CD8-positive, alpha-beta memory T cell (primary cell): ENCODE measurements around the gene OTUD3. TPM values are rescaled to one million over a fixed set of nuclear protein-coding genes. Genes with fewer than 3 reads are reported as not detected.

Experiments used
- CTCF ChIA-PET: fragments of 350-600 bp; sonication (Branson Sonifier 250); formaldehyde crosslinking; loops from one replicate; lab custom pipeline; 2021; ENCODE audit warnings: antibody characterized with exemption; lab: Charles Lee
- POLR2A ChIA-PET: fragments of 350-600 bp; sonication (Branson Sonifier 250); formaldehyde crosslinking; loops from one replicate; lab custom pipeline; 2021; ENCODE audit warnings: antibody characterized with exemption; lab: Charles Lee
- DNase-seq, 5 donors: peaks; one replicate each; pipeline versions ENCODE4 v3.0.0 to v3.0.0-alpha.2; 2020 to 2022; ENCODE audit warnings: mixed read lengths in 1 of 5
- H3K27ac ChIP-seq: one replicate; pipeline ENCODE4 v1.7.0; 2013; ENCODE audit warnings: low read depth, mild to moderate bottlenecking, low read length, moderate library complexity
- H3K27me3 ChIP-seq: 2 replicates; pipeline ENCODE4 v1.7.0; 2013; ENCODE audit warnings: low read length, mild to moderate bottlenecking; ENCODE audit not compliant: insufficient read depth, poor library complexity, severe bottlenecking
- H3K36me3 ChIP-seq: 2 replicates; pipeline ENCODE4 v1.7.0; 2013; ENCODE audit warnings: mild to moderate bottlenecking, low read length, moderate library complexity; ENCODE audit not compliant: insufficient read depth
- H3K4me1 ChIP-seq: 2 replicates; pipeline ENCODE4 v1.7.0; 2013; ENCODE audit warnings: mild to moderate bottlenecking, low read length, moderate library complexity; ENCODE audit not compliant: insufficient read depth
- H3K4me3 ChIP-seq: 2 replicates; pipeline ENCODE4 v1.7.0; 2013; ENCODE audit warnings: mild to moderate bottlenecking, low read length
- H3K9me3 ChIP-seq: 2 replicates; pipeline ENCODE4 v1.7.0; 2013; ENCODE audit warnings: mild to moderate bottlenecking, low read length
- H3K27ac Mint-ChIP-seq, 8 donors: one replicate each; pipeline ENCODE4 v1.8.0; 2020 to 2021; ENCODE audit warnings: mixed read lengths in 8 of 8, mild to moderate bottlenecking in 6 of 8, inconsistent platforms in 3 of 8, moderate library complexity in 3 of 8
- H3K27me3 Mint-ChIP-seq, 2 donors: one replicate each; pipeline ENCODE4 v1.8.0; 2020 to 2021; ENCODE audit warnings: mixed read lengths in 2 of 2, mild to moderate bottlenecking in 1 of 2, moderate library complexity in 1 of 2
- H3K36me3 Mint-ChIP-seq, 3 donors: one replicate each; pipeline ENCODE4 v1.8.0; 2020 to 2021; ENCODE audit warnings: mixed read lengths in 3 of 3, inconsistent platforms in 1 of 3, mild to moderate bottlenecking in 1 of 3
- H3K4me1 Mint-ChIP-seq, 3 donors: one replicate each; pipeline ENCODE4 v1.8.0; 2020 to 2021; ENCODE audit warnings: mixed read lengths in 3 of 3, inconsistent platforms in 1 of 3, mild to moderate bottlenecking in 1 of 3
- H3K4me3 Mint-ChIP-seq, 7 donors: one replicate each; pipeline ENCODE4 v1.8.0; 2020 to 2021; ENCODE audit warnings: mixed read lengths in 7 of 7, mild to moderate bottlenecking in 6 of 7, moderate library complexity in 4 of 7, inconsistent platforms in 2 of 7
- H3K9me3 Mint-ChIP-seq, 5 donors: one replicate each; pipeline ENCODE4 v1.8.0; 2020 to 2022; ENCODE audit warnings: mixed read lengths in 5 of 5, mild to moderate bottlenecking in 3 of 5, moderate library complexity in 2 of 5, inconsistent platforms in 1 of 5
- polyA plus RNA-seq: library from polyadenylated mRNA; unstranded; fragments of 300-500 nt; fragmentation: Illumina TruSeq; gene quantifications from one replicate; pipeline ENCODE4 v1.2.3, GENCODE V29; 2021
- total RNA-seq, 2 experiments: library from RNA; stranded (reverse); gene quantifications; one replicate each; pipeline ENCODE4 v1.2.3, GENCODE V29; 2021

Gene OTUD3
- total and polyA plus RNA-seq, 3 experiments from 2014 or later = 1.1 to 7.9 (median 6.0) TPM

- Mint-ChIP-seq H3K27ac (peak overlapping the region in 3 of 8 donors; percentile 26 to 55 (median 47)), H3K27me3 (peaks cover under 1 to 11% of the 10 kb centered on the region in 2 donors), H3K36me3 (peaks cover 0 to 5% (median 0%) of the 10 kb centered on the region in 3 donors), H3K9me3 (no peaks in the 10 kb centered on the region), H3K4me3 (peak overlapping the region in 6 of 7 donors; percentile 73 to 89 (median 84)), H3K4me1 (peaks cover 42 to 64% (median 59%) of the 10 kb centered on the region in 3 donors)
- no peak for DNase-seq
- no peak overlapping the region for H3K4me3 ChIP-seq
- H3K27me3 ChIP-seq = no peaks in the 10 kb centered on the region
- no peaks in the 10 kb centered on the region for H3K9me3 ChIP-seq
- no peaks in the 10 kb centered on the region for H3K36me3 ChIP-seq
- H3K4me1 ChIP-seq = peaks cover 16% of the 10 kb centered on the region
- no peak overlapping the region for H3K27ac ChIP-seq
- POLR2A ChIA-PET = no interaction called here
- CTCF ChIA-PET = no interaction called here
These were observed 2.1 kb downstream of the OTUD3 start for GRCh38 chr1:19884312-19884711.

GRCh38 chr1:19885821-19886220, 3.6 kb downstream of the OTUD3 start:
- Mint-ChIP-seq H3K27me3 (peaks cover 0 to under 1% of the 10 kb centered on the region in 2 donors), H3K9me3 (no peaks in the 10 kb centered on the region), H3K4me1 (peaks cover 47 to 75% (median 70%) of the 10 kb centered on the region in 3 donors), H3K27ac (no peak overlapping the region), H3K4me3 (peak overlapping the region in 1 of 7 donors; percentile 49), H3K36me3 (peaks cover 0 to 14% (median 0%) of the 10 kb centered on the region in 3 donors)
- H3K27me3 ChIP-seq = no peaks in the 10 kb centered on the region
- CTCF ChIA-PET = no interaction called here
- H3K36me3 ChIP-seq = no peaks in the 10 kb centered on the region
- H3K4me3 ChIP-seq = no peak overlapping the region
- no peak for DNase-seq
- POLR2A ChIA-PET = no interaction called here
- H3K4me1 ChIP-seq = peaks cover 16% of the 10 kb centered on the region
- no peak overlapping the region for H3K27ac ChIP-seq
- H3K9me3 ChIP-seq = no peaks in the 10 kb centered on the region

- CTCF ChIA-PET = no interaction called here
These were observed 5.9 kb downstream of the OTUD3 start for GRCh38 chr1:19888112-19888511.

GRCh38 chr1:19889656-19890055, 7.5 kb downstream of the OTUD3 start:
- H3K27ac ChIP-seq = no peak overlapping the region
- POLR2A ChIA-PET = no interaction called here
- no peak for DNase-seq
- no peak overlapping the region for H3K4me3 ChIP-seq
- Mint-ChIP-seq H3K36me3 (peaks cover 0 to 49% (median 11%) of the 10 kb centered on the region in 3 donors), H3K4me3 (no peak overlapping the region), H3K27me3 (no peaks in the 10 kb centered on the region), H3K4me1 (peaks cover 28 to 50% (median 44%) of the 10 kb centered on the region in 3 donors), H3K9me3 (no peaks in the 10 kb centered on the region), H3K27ac (peak overlapping the region in 2 of 8 donors; percentile 5 to 43)
- peaks cover 14% of the 10 kb centered on the region for H3K36me3 ChIP-seq
- no peaks in the 10 kb centered on the region for H3K4me1 ChIP-seq
- no peaks in the 10 kb centered on the region for H3K9me3 ChIP-seq
- CTCF ChIA-PET = no interaction called here
- H3K27me3 ChIP-seq = no peaks in the 10 kb centered on the region

More at GRCh38 chr1:19888112-19888511, 5.9 kb downstream of the OTUD3 start:
- no peak overlapping the region for H3K4me3 Mint-ChIP-seq
- H3K36me3 Mint-ChIP-seq = peaks cover 0 to 35% (median 8%) of the 10 kb centered on the region in 3 donors
- no peak for DNase-seq
- peaks cover 43 to 65% (median 59%) of the 10 kb centered on the region in 3 donors for H3K4me1 Mint-ChIP-seq
- Histone ChIP-seq H3K27me3 (no peaks in the 10 kb centered on the region), H3K9me3 (no peaks in the 10 kb centered on the region), H3K4me3 (no peak overlapping the region), H3K27ac (no peak overlapping the region), H3K4me1 (peaks cover 13% of the 10 kb centered on the region), H3K36me3 (peaks cover 5% of the 10 kb centered on the region)
- no peaks in the 10 kb centered on the region for H3K27me3 Mint-ChIP-seq
- POLR2A ChIA-PET = no interaction called here
- H3K9me3 Mint-ChIP-seq = no peaks in the 10 kb centered on the region
- H3K27ac Mint-ChIP-seq = no peak overlapping the region

- Mint-ChIP-seq H3K36me3 (peaks cover 0 to 70% (median 21%) of the 10 kb centered on the region in 3 donors), H3K27ac (no peak overlapping the region), H3K4me1 (peaks cover 23 to 29% (median 26%) of the 10 kb centered on the region in 3 donors), H3K27me3 (no peaks in the 10 kb centered on the region), H3K9me3 (no peaks in the 10 kb centered on the region), H3K4me3 (no peak overlapping the region)
- Histone ChIP-seq H3K36me3 (peaks cover 19% of the 10 kb centered on the region), H3K27me3 (no peaks in the 10 kb centered on the region), H3K4me1 (no peaks in the 10 kb centered on the region), H3K9me3 (no peaks in the 10 kb centered on the region), H3K27ac (no peak overlapping the region), H3K4me3 (no peak overlapping the region)
- DNase-seq = no peak
- ChIA-PET POLR2A (no interaction called here), CTCF (no interaction called here)
These were observed 9.9 kb downstream of the OTUD3 start for GRCh38 chr1:19892129-19892528.

GRCh38 chr1:19892628-19893168, 10.5 kb downstream of the OTUD3 start:
- peaks cover 23 to 24% (median 23%) of the 10 kb centered on the region in 3 donors for H3K4me1 Mint-ChIP-seq
- no peak overlapping the region for H3K27ac ChIP-seq
- H3K9me3 Mint-ChIP-seq = no peaks in the 10 kb centered on the region
- POLR2A ChIA-PET = no interaction called here
- peaks cover 0 to 73% (median 24%) of the 10 kb centered on the region in 3 donors for H3K36me3 Mint-ChIP-seq
- H3K27ac Mint-ChIP-seq = peak overlapping the region in 4 of 8 donors; percentile 13 to 49 (median 26)
- DNase-seq = no peak
- peak overlapping the region in 1 of 7 donors; percentile 74 for H3K4me3 Mint-ChIP-seq
- H3K27me3 Mint-ChIP-seq = no peaks in the 10 kb centered on the region
- CTCF ChIA-PET = interaction anchor here (2.4 kb wide), 1 partner anchor 11 kb away, joined by 11 read pairs; the partner anchor contains the start of gene OTUD3
- H3K36me3 ChIP-seq = peaks cover 19% of the 10 kb centered on the region
- H3K9me3 ChIP-seq = no peaks in the 10 kb centered on the region
- H3K4me3 ChIP-seq = no peak overlapping the region
- no peaks in the 10 kb centered on the region for H3K27me3 ChIP-seq
- H3K4me1 ChIP-seq = no peaks in the 10 kb centered on the region

GRCh38 chr1:19893687-19894086, 11.5 kb downstream of the OTUD3 start:
- Histone ChIP-seq H3K36me3 (peaks cover 19% of the 10 kb centered on the region), H3K4me1 (no peaks in the 10 kb centered on the region), H3K4me3 (no peak overlapping the region), H3K27me3 (no peaks in the 10 kb centered on the region), H3K27ac (no peak overlapping the region), H3K9me3 (no peaks in the 10 kb centered on the region)
- peaks cover under 1 to 76% (median 24%) of the 10 kb centered on the region in 3 donors for H3K36me3 Mint-ChIP-seq
- peaks cover 13 to 14% (median 13%) of the 10 kb centered on the region in 3 donors for H3K4me1 Mint-ChIP-seq
- ChIA-PET CTCF (interaction anchor here (2.4 kb wide), 1 partner anchor 12 kb away, joined by 11 read pairs; the partner anchor contains the start of gene OTUD3), POLR2A (no interaction called here)
- H3K9me3 Mint-ChIP-seq = no peaks in the 10 kb centered on the region
- H3K27ac Mint-ChIP-seq = peak overlapping the region in 1 of 8 donors; percentile 61
- no peaks in the 10 kb centered on the region for H3K27me3 Mint-ChIP-seq
- H3K4me3 Mint-ChIP-seq = no peak overlapping the region
- no peak for DNase-seq

- no peak for DNase-seq
- Mint-ChIP-seq H3K27me3 (no peaks in the 10 kb centered on the region), H3K36me3 (peaks cover 6 to 81% (median 29%) of the 10 kb centered on the region in 3 donors), H3K9me3 (no peaks in the 10 kb centered on the region), H3K4me3 (no peak overlapping the region), H3K27ac (no peak overlapping the region), H3K4me1 (peaks cover 11% of the 10 kb centered on the region in 3 donors)
- Histone ChIP-seq H3K27ac (no peak overlapping the region), H3K9me3 (no peaks in the 10 kb centered on the region), H3K27me3 (no peaks in the 10 kb centered on the region), H3K4me1 (no peaks in the 10 kb centered on the region), H3K4me3 (no peak overlapping the region), H3K36me3 (peaks cover 24% of the 10 kb centered on the region)
- ChIA-PET CTCF (interaction anchor here (2.4 kb wide), 1 partner anchor 12 kb away, joined by 11 read pairs; the partner anchor contains the start of gene OTUD3), POLR2A (no interaction called here)
These were observed 12.0 kb downstream of the OTUD3 start for GRCh38 chr1:19894218-19894617.
